ENCODE results near the gene DDX59. TPM values are rescaled to one million over a fixed set of nuclear protein-coding genes. Genes with fewer than 3 reads are reported as not detected.

The DDX59 gene
- total RNA-seq, 2 donors from 2014 or later, result 22.1 to 23.9 TPM

DNA sequence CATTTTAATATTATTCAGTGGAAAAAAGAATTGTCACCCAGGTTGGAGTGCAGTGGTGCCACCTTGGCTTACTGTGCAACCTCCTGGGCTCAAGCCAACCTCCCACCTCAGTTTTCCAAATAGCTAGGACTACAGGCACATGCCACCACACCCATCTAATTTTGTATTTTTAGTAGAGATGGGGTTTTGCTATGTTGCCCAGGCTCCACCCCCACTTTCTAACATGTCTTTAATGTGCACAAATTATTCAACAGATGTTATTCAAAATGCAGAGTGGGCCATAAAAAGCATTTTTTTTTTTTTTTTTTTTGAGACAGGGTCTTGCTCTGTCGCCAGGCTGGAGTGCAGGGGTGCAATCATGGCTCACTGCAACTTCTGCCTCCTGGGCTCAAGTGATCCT is 17.3 kb downstream of the DDX59 start:
- DNase-seq, result no peak
- Mint-ChIP-seq H3K27me3 (ENCODE audit: insufficient read depth) (no peaks in the 10 kb centered on the region), H3K36me3 (ENCODE audit: low read depth) (peaks cover 61% of the 10 kb centered on the region), H3K27ac (no peak overlapping the region), H3K4me3 (no peak overlapping the region), H3K9me3 (no peaks in the 10 kb centered on the region), H3K4me1 (peaks cover 3% of the 10 kb centered on the region)
- Histone ChIP-seq H3K27me3 (ENCODE audit: control insufficient read depth, insufficient read depth, low read length, poor library complexity, severe bottlenecking) (no peaks in the 10 kb centered on the region), H3K4me1 (ENCODE audit: control insufficient read depth, insufficient read depth, low read length) (no peaks in the 10 kb centered on the region), H3K9ac (ENCODE audit: extremely low read depth, low read length, poor library complexity, severe bottlenecking) (no peak overlapping the region), H3K36me3 (ENCODE audit: control insufficient read depth, insufficient read depth, low read length) (peaks cover 57% of the 10 kb centered on the region), H3K4me3 (ENCODE audit: low read length) (no peak overlapping the region), H3K9me3 (ENCODE audit: control insufficient read depth, low read length) (no peaks in the 10 kb centered on the region), H3K27ac (ENCODE audit: low read depth, low read length) (no peak overlapping the region)
- TF ChIP-seq, protein P1, sequence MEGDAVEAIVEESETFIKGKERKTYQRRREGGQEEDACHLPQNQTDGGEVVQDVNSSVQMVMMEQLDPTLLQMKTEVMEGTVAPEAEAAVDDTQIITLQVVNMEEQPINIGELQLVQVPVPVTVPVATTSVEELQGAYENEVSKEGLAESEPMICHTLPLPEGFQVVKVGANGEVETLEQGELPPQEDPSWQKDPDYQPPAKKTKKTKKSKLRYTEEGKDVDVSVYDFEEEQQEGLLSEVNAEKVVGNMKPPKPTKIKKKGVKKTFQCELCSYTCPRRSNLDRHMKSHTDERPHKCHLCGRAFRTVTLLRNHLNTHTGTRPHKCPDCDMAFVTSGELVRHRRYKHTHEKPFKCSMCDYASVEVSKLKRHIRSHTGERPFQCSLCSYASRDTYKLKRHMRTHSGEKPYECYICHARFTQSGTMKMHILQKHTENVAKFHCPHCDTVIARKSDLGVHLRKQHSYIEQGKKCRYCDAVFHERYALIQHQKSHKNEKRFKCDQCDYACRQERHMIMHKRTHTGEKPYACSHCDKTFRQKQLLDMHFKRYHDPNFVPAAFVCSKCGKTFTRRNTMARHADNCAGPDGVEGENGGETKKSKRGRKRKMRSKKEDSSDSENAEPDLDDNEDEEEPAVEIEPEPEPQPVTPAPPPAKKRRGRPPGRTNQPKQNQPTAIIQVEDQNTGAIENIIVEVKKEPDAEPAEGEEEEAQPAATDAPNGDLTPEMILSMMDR (conservative IDR thresholded peaks at IDR 0.05), result no peak
- WGBS, 2 experiments (ENCODE audit: insufficient coverage in 1 of 2, insufficient read length in 1 of 2), result 83 to 96% methylated on average over 1 of the region's 1 CpG

DNA sequence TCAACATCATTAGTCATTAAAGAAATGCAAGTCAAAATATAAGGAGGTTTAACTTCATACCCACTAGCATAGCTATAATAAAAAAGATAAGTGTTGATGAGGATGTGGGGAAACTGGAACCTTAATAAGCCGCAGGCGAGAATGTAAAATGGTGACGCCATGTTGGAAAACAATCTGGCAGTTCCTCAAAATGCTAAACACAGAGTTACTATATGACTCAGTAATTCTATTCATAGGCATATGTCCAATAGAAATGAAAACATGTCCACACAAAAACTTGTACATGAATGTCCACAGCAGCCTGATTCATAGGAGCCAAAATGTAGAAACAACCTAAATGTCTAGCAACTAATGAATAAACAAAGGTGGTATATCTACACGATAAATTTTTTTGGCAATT is 23.2 kb downstream of the DDX59 start:
- Histone ChIP-seq H3K27me3 (ENCODE audit: control insufficient read depth, insufficient read depth, low read length, poor library complexity, severe bottlenecking) (no peaks in the 10 kb centered on the region), H3K9me3 (ENCODE audit: control insufficient read depth, low read length) (no peaks in the 10 kb centered on the region), H3K27ac (ENCODE audit: low read depth, low read length) (no peak overlapping the region), H3K9ac (ENCODE audit: extremely low read depth, low read length, poor library complexity, severe bottlenecking) (no peak overlapping the region), H3K4me1 (ENCODE audit: control insufficient read depth, insufficient read depth, low read length) (no peaks in the 10 kb centered on the region), H3K36me3 (ENCODE audit: control insufficient read depth, insufficient read depth, low read length) (peaks cover 51% of the 10 kb centered on the region), H3K4me3 (ENCODE audit: low read length) (no peak overlapping the region)
- H3K4me1 Mint-ChIP-seq, result no peaks in the 10 kb centered on the region
- H3K27me3 Mint-ChIP-seq (ENCODE audit: insufficient read depth), result no peaks in the 10 kb centered on the region
- no peaks in the 10 kb centered on the region for H3K9me3 Mint-ChIP-seq
- peaks cover 47% of the 10 kb centered on the region for H3K36me3 Mint-ChIP-seq (ENCODE audit: low read depth)
- no peak for DNase-seq
- 90 to 100% methylated on average over 2 to 4 of the region's 4 CpGs for WGBS, 2 experiments (ENCODE audit: insufficient coverage in 1 of 2, insufficient read length in 1 of 2)
- no peak overlapping the region for H3K4me3 Mint-ChIP-seq
- TF ChIP-seq, protein P1 (conservative IDR thresholded peaks at IDR 0.05), result no peak
- no peak overlapping the region for H3K27ac Mint-ChIP-seq

DNA sequence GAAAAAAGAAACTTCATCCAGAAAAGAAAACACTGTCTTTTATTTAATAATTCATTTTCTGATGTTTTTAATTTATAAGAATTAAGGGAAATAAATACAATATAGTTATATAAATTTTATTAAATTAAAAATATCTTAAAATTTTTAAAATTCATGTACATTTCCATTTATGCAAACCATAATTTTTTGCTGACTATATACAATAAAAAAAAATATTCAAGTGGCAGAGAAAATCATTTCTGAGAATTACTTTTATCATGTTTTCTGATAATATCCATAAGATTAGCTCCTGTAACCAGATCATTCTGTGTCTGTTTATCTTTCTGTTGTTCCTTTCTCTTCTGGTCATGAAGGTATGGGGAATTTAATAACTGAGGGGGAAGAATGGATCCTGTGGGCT is 25.7 kb downstream of the DDX59 start:
- no peaks in the 10 kb centered on the region for H3K27me3 Mint-ChIP-seq (ENCODE audit: insufficient read depth)
- TF ChIP-seq, protein P1 (conservative IDR thresholded peaks at IDR 0.05), result no peak
- H3K4me3 Mint-ChIP-seq, result no peak overlapping the region
- peaks cover 44% of the 10 kb centered on the region for H3K36me3 Mint-ChIP-seq (ENCODE audit: low read depth)
- H3K9me3 ChIP-seq (ENCODE audit: control insufficient read depth, low read length), result no peaks in the 10 kb centered on the region
- H3K9me3 Mint-ChIP-seq, result no peaks in the 10 kb centered on the region
- no peak for DNase-seq
- H3K4me1 ChIP-seq (ENCODE audit: control insufficient read depth, insufficient read depth, low read length), result no peaks in the 10 kb centered on the region
- H3K36me3 ChIP-seq (ENCODE audit: control insufficient read depth, insufficient read depth, low read length), result peaks cover 43% of the 10 kb centered on the region
- no peak overlapping the region for H3K4me3 ChIP-seq (ENCODE audit: low read length)
- no peak overlapping the region for H3K9ac ChIP-seq (ENCODE audit: extremely low read depth, low read length, poor library complexity, severe bottlenecking)
- H3K27me3 ChIP-seq (ENCODE audit: control insufficient read depth, insufficient read depth, low read length, poor library complexity, severe bottlenecking), result no peaks in the 10 kb centered on the region
- no peak overlapping the region for H3K27ac Mint-ChIP-seq
- no peak overlapping the region for H3K27ac ChIP-seq (ENCODE audit: low read depth, low read length)
- H3K4me1 Mint-ChIP-seq, result no peaks in the 10 kb centered on the region
